HG03095 (cell line): ENCODE data around the gene C14orf132.
"Not testable (repeated sequence)": the region's sequence is repeated elsewhere in the genome, so short reads cannot be mapped to it uniquely, and the experiment has no call there.

Experiments used
- ATAC-seq: cut with Tn5 transposase; IDR thresholded peaks from one replicate; pipeline ENCODE4 v1.9.1; 2021; ENCODE audit warnings: moderate library complexity; ENCODE audit not compliant: unreplicated experiment

The C14orf132 gene

GRCh38 chr14:96038920-96039632 lies at the start of gene C14orf132:
C14orf132 (plus strand) TSS chr14:96039362; CDS start chr14:96039501, 139 bp downstream.
- ATAC-seq = no peak

DNA sequence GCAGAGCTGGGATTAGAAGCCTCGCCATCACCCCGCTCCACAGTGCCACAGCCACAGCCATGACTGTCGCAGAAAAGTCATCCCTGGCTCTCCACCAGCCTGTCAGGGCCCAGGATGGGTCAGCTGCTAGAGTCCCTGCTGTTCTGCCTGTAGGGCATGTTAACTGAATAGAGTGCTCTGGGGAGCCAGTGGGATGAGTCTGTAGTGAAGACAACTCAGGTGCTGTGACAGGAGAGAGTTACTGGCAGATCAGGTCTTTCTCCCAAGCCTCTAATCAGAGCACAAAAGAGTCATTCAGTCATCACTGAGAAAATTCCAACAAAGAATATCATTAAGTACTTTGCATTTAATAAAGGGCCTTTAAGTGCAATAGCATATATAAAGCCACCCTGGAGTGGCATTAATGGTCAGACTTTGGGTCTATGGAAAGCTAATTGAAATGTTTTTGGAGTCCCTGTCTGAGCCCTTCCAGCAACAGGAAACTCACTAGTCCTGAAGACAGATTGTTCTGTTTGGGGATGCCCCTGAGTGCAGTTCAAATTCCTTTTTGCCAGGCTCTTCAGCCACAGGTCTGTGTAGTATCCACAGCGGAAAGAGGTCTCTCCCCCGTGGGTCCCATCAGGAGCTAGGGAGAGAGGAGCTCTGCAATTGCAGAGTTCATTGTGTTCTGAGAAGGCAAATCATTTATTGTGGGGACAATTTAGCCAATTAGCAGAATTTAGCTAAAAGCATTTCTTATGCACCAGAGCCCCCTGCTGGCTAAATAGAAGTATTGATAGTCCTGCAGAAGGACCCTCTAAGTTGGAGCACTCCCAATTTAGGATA lies 45.2 kb upstream of the C14orf132 start:
- ATAC-seq = no peak

DNA sequence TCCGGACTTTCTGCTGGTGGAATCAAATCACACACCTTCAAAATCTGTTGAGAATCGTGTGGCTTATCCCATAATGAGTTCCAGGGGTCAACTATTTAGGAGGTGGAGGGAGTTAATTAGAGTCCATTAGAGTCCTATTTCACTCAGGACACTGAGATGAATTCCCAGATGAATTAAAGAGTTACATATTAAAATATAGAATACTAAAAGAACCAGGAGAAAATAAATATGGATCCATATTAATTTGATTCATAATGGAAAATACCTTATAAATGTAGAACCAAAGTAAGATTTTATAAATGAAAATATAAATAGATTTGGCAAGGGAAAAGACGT lies 44.6 kb upstream of the C14orf132 start:
- ATAC-seq = no peak

DNA sequence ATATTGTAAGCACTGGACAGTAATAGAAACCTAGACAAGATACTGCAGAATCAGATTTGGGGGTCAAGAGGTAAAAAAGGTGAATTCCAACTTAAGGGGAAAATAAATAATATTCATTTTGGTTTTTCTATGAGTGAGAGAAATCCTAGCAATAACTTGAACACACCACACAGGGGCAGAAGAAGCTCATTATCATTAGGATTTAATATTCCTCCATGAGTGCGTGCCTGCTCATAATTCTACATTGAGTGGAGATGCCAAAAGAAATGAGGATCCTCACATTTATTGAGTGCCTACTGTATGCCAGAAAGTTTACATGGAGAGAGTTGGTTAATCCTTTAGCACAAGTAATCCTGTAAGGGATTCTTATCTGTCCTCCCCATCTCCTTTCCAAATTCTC lies 40.5 kb upstream of the C14orf132 start:
- no peak for ATAC-seq

DNA sequence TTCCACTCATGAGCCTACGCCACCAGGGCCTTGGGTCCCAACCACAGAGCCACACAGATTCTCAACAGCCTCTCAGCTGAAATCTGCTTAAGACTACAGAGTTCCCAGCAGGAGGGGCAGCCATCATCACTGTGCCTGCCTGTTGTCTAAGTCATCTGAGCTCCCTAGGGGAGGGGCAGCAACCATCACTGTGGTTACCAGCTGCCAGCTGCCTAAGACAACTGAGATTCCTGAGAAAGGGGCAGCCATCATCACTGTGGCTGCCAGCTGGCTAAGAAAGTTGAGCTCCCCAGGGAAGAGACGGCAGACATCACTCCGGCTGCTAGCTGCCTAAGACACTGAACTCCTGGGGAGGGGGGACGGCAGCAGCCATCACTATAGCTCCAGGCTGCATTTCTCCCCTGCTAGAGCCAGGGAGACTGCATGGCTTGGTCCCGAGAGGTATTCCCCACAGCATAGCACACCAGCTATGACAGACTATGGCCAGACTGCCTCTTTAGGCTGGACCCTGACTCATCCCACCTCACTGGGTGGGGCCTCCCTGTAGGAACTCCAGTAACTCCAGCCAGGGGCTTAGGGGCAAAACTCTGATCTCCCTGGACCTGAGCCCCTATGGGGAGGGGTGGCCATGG lies 37.2 kb upstream of the C14orf132 start:
- ATAC-seq = no peak

- ATAC-seq = no peak
Measured at GRCh38 chr14:96002498-96002884, 36.7 kb upstream of the C14orf132 start.

GRCh38 chr14:96011131-96011530 lies 28.0 kb upstream of the C14orf132 start:
- no peak for ATAC-seq

DNA sequence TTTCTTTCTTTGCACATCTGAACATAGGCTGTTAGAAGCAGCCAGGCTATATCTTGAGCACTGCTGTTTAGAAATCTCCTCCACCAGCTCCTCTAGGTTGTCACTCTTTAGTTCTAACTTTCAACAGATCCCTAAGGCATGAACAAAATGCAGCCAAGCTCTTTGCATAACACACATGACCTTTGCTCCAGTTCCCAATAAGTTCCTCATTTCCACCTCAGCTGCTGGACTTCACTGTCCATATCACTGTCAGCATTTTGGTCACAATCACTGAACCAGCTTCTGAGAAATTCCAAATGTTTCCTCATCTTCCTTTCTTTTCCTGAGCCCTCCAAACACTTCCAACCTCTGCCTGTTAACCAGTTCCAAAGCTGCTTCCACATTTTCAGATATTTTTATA lies 27.6 kb upstream of the C14orf132 start:
- ATAC-seq = no peak

DNA sequence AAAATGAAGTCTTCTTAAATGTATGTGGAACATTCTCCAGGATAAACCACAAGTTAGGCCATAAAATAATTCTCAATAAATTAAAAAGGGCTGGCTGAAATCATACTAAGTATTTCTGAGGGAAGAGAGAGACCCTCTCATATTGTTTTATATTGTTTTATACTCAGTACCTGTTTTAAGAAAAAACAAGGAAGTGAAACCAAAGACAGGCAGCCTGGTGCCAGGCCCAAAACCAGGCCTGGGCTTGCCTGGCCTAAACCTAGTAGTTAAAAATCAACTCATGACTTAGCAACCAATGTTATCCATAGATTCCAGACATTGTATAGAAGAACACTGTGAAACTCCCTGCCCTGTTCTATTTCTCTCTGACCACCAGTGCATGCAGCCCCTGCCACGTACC lies 26.4 kb upstream of the C14orf132 start:
- ATAC-seq = not testable (repeated sequence)

GRCh38 chr14:96014176-96014575 lies 25.0 kb upstream of the C14orf132 start:
- ATAC-seq = no peak

DNA sequence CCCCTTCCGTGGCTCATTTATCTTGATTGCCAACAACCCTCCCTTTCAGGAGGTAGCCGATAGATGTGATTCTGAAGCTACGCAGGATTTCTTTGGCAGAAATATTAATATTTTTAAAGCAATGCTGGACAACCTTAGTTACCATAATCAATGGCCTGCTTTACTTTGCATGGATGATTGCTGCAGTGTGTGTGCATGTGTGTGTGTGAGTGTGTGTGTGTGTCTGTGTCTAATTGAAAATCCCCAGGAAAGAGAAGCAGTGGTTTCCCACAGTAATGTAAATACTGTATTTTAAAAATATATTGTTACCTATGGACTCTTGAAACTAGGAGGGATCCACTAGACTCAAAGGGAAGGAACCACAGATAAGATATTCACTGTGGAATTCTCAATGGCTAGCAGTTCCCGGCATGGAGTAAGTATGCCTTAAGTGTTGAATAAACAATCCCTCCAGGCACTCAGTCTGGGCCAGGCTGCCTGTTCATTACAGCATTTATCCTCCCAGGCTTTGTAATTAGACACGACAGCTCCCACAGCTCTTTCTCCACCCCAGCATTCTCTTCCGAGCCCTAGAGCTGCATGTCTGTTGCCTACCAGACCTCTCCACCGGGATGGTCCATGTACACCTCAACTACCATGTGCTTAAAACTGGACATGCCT lies 22.5 kb upstream of the C14orf132 start:
- ATAC-seq = no peak

DNA sequence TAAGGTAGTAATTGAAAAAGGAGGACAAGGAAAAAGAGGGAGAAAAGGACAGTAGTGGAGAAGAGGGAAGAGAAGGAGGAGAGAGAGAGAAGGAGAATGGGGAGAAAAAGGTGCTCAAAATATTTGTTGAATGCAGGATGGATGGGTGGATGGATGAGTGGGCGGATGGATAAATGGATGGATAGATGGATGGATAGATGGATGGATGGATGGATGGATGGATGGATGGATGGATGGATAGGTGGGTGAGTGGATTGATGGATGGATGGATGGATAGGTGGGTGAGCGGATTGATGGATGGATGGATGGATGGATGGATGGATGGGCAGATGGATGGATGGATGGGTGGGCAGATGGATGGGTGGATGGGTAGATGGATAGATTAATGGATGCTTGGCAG lies 21.3 kb upstream of the C14orf132 start:
- ATAC-seq = no peak

DNA sequence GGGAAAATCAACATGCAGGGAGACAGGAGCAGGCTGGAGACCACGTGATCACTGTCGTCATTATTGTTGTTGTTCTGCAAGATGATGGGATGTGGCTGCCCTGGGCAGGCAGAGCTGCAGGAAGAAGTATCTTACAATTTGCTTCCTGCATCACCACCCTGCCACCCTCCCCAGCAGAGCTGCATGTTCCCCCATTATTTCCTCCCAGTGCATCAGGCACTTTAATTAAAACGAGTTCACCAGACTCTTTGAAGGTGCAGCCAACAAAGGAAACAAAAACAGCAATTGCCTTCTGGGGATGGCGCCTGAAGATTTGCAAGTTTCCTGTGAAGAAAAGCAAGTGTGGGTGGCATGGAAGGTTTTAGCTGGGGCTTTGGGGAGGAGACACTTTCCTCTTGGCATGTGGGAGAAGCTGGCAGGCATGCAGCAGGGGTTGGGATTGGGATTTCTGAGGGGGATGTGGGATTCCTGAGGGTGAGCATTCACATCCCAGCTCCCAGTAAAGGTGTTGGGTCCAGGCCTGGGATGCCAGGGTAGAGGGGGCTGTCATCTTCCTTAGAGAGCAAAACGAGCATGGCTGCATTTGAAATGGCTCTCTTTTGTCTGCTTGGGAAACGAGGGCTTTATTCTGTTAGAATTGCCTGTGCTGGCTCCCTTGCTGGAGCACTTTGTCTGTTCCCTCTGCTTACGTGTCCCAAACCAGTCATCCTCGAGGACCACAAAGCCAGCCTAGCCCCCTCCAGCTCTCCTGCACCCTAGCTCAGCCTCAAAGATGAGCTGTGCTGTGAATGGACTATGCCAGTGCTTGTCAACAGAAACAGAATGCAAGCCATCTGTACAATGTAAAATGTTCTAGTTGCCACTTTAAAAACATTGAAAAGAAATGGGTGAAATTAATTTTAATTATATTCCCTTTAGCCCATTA lies 11.5 kb upstream of the C14orf132 start:
- no peak for ATAC-seq

GRCh38 chr14:96029089-96029645 lies 10.0 kb upstream of the C14orf132 start:
- ATAC-seq = no peak

DNA sequence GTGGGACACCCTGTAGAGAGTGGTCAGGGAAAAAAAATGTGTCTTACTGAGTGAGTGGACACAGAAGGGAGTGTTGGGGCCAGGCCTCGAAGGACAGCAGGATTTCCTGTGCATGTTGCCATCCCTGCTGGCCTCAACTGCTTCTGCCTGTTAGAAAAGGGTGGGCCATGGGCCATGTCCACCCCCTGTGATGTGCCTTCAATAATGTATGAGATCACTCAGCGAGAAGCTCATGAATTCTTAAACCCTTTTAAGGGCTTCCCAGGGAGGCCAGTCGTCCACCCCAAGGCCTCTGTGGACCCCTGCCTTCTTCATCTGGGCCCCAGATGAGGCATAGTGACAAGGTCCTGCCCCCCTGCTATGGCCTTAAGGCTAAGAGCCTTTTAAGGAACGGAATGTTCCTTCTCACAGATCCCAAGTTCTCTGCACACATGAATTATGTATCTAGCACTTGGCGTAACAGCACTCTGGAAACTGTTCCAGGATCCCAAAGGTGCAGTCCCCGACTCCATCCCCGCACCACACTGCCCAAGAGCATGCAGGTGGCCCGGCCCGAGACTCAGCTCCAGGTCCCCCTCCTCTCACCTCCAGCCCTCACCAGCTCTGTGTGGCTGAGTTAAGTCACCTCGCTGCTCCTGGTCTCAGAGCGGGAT lies 8.9 kb upstream of the C14orf132 start:
- no peak for ATAC-seq

DNA sequence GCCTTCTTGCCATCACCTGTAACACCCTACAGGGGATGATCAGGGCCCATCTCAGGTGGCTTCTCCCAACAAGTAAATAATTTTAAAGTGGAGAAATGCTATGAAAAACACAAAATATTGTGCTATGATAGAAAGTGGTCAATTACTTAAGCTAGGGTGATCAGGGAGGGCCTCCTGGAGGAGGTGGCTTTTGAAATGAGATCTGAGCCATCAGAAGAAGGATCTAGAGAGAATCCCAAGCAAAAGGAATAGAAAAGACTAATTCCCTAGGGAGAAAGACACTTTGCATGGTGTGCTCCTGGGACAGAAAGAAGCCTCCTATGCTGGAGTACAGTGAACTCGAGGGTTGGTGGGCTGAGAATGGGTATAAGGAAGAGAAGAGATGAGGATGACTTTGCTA lies 7.5 kb upstream of the C14orf132 start:
- ATAC-seq = no peak

- ATAC-seq = no peak
Measured at GRCh38 chr14:96035456-96035855, 3.7 kb upstream of the C14orf132 start.

DNA sequence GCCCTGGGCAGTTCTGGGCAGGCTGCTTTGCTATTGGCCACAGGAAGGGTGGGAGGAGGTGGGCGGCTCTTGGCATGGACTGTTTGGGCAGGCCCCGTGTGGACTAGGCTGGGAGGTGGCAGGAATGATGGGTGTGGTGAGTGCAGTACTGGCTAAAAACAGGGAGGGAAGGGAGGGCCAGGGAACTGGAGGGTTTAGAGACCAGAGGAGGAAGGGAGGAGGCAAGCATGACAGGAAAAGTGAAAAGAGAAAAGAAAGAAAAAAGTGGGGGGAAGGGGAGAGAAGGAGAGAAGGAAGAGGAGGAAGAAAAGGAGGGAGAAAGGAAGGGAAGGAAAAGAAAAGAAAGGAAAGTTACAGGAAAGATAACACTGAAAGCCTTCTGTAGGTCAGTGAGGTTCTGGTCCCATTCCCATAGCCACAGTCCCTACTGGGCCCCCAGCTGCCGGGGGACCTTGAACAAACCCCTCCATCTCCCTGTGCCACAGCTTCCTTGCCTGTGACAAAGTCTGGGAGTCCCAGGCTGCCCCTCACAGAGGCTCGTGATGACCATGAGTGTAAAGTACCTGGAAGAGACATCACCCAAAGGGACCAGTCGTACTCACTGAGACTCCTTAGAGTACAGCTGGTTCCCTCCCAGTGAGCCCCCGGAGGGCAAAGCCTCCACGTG lies 1.1 kb upstream of the C14orf132 start:
- no peak for ATAC-seq

- no peak for ATAC-seq
Measured at GRCh38 chr14:96038558-96038919, 623 bp upstream of the C14orf132 start.
